Naive B cell (primary cell): Measurements from ENCODE around the gene ATP5F1D. TPM values are rescaled to one million over a fixed set of nuclear protein-coding genes. Genes with fewer than 3 reads are reported as not detected.

Source experiments
- ATAC-seq, 2 donors: fragments of 150-1000 bp; cut with Tn5 transposase; 2 replicates each; pipeline ENCODE4 v1.10.0; 2021; ENCODE audit warnings: low read depth in 2 of 2, mild to moderate bottlenecking in 2 of 2, moderate library complexity in 2 of 2
- DNase-seq: peaks from one replicate; pipeline ENCODE4 v3.0.0; 2022
- H3K27ac Mint-ChIP-seq, 6 donors: one replicate each; pipeline ENCODE4 v1.8.0; 2020 to 2022; ENCODE audit warnings: mild to moderate bottlenecking in 6 of 6, mixed read lengths in 6 of 6, moderate library complexity in 5 of 6, inconsistent platforms in 2 of 6
- H3K27me3 Mint-ChIP-seq, 3 donors: one replicate each; pipeline ENCODE4 v1.8.0; 2021 to 2022; ENCODE audit warnings: mixed read lengths in 3 of 3, mild to moderate bottlenecking in 1 of 3
- H3K36me3 Mint-ChIP-seq, 2 donors: one replicate each; pipeline ENCODE4 v1.8.0; 2020 to 2022; ENCODE audit warnings: mixed read lengths in 2 of 2, inconsistent platforms in 1 of 2, mild to moderate bottlenecking in 1 of 2
- H3K4me1 Mint-ChIP-seq, 3 donors: one replicate each; pipeline ENCODE4 v1.8.0; 2020 to 2022; ENCODE audit warnings: mixed read lengths in 3 of 3, inconsistent platforms in 1 of 3, mild to moderate bottlenecking in 1 of 3, moderate library complexity in 1 of 3
- H3K4me3 Mint-ChIP-seq, 8 donors: one replicate each; pipeline ENCODE4 v1.8.0; 2020 to 2022; ENCODE audit warnings: mild to moderate bottlenecking in 8 of 8, mixed read lengths in 8 of 8, moderate library complexity in 8 of 8, inconsistent platforms in 2 of 8
- H3K9me3 Mint-ChIP-seq, 7 donors: one replicate each; pipeline ENCODE4 v1.8.0; 2020 to 2022; ENCODE audit warnings: mixed read lengths in 7 of 7, mild to moderate bottlenecking in 5 of 7, inconsistent platforms in 2 of 7, moderate library complexity in 1 of 7
- polyA plus RNA-seq, 6 donors: library from polyadenylated mRNA; unstranded; fragments of 300-500 nt; fragmentation: Illumina TruSeq; gene quantifications; one replicate each; pipeline ENCODE4 v1.2.3, GENCODE V29; 2021; ENCODE audit warnings: low read depth in 6 of 6

The ATP5F1D gene
- polyA plus RNA-seq, 6 donors from 2014 or later: 132 to 222 (median 199) TPM

GRCh38 chr19:1279782-1280341, 38.3 kb downstream of the ATP5F1D start:
- DNase-seq: peak; percentile 79
- ATAC-seq: no peak
- Mint-ChIP-seq H3K4me1 (peaks cover 24 to 41% (median 33%) of the 10 kb centered on the region in 3 donors), H3K9me3 (no peaks in the 10 kb centered on the region), H3K4me3 (peak overlapping the region in 6 of 8 donors; percentile 32 to 83 (median 70)), H3K36me3 (no peaks in the 10 kb centered on the region), H3K27ac (peak overlapping the region; percentile 62 to 86 (median 70)), H3K27me3 (peaks cover 8 to 22% (median 10%) of the 10 kb centered on the region in 3 donors)

GRCh38 chr19:1280636-1281568, 39.4 kb downstream of the ATP5F1D start:
- ATAC-seq: no peak
- peak overlapping the region in 1 of 6 donors; percentile 49 for H3K27ac Mint-ChIP-seq
- DNase-seq: no peak
- no peaks in the 10 kb centered on the region for H3K36me3 Mint-ChIP-seq
- peaks cover 28 to 41% (median 30%) of the 10 kb centered on the region in 3 donors for H3K4me1 Mint-ChIP-seq
- H3K4me3 Mint-ChIP-seq: no peak overlapping the region
- no peaks in the 10 kb centered on the region for H3K9me3 Mint-ChIP-seq
- H3K27me3 Mint-ChIP-seq: peaks cover 11 to 28% (median 14%) of the 10 kb centered on the region in 3 donors

GRCh38 chr19:1281569-1282287, 40.2 kb downstream of the ATP5F1D start:
- H3K9me3 Mint-ChIP-seq: no peaks in the 10 kb centered on the region
- H3K27ac Mint-ChIP-seq: peak overlapping the region in 1 of 6 donors; percentile 28
- peaks cover 11 to 33% (median 20%) of the 10 kb centered on the region in 3 donors for H3K27me3 Mint-ChIP-seq
- ATAC-seq: no peak
- H3K4me1 Mint-ChIP-seq: peaks cover 23 to 37% (median 31%) of the 10 kb centered on the region in 3 donors
- no peaks in the 10 kb centered on the region for H3K36me3 Mint-ChIP-seq
- no peak overlapping the region for H3K4me3 Mint-ChIP-seq
- no peak for DNase-seq

- no peak for ATAC-seq
- H3K4me3 Mint-ChIP-seq: no peak overlapping the region
- DNase-seq: no peak
- peaks cover 11 to 40% (median 21%) of the 10 kb centered on the region in 3 donors for H3K27me3 Mint-ChIP-seq
- no peak overlapping the region for H3K27ac Mint-ChIP-seq
- no peaks in the 10 kb centered on the region for H3K36me3 Mint-ChIP-seq
- H3K4me1 Mint-ChIP-seq: peaks cover 20 to 34% (median 28%) of the 10 kb centered on the region in 3 donors
- no peaks in the 10 kb centered on the region for H3K9me3 Mint-ChIP-seq
Observed at GRCh38 chr19:1282588-1283206, 41.1 kb downstream of the ATP5F1D start.

GRCh38 chr19:1283207-1283916, 41.8 kb downstream of the ATP5F1D start:
- no peak for ATAC-seq
- DNase-seq: no peak
- peak overlapping the region in 1 of 8 donors; percentile 51 for H3K4me3 Mint-ChIP-seq
- H3K4me1 Mint-ChIP-seq: peaks cover 14 to 28% (median 28%) of the 10 kb centered on the region in 3 donors
- H3K9me3 Mint-ChIP-seq: no peaks in the 10 kb centered on the region
- H3K36me3 Mint-ChIP-seq: no peaks in the 10 kb centered on the region
- peaks cover 11 to 46% (median 21%) of the 10 kb centered on the region in 3 donors for H3K27me3 Mint-ChIP-seq
- no peak overlapping the region for H3K27ac Mint-ChIP-seq

GRCh38 chr19:1283917-1284292, 42.4 kb downstream of the ATP5F1D start:
- Mint-ChIP-seq H3K27ac (no peak overlapping the region), H3K36me3 (no peaks in the 10 kb centered on the region), H3K27me3 (peaks cover 12 to 50% (median 22%) of the 10 kb centered on the region in 3 donors), H3K9me3 (no peaks in the 10 kb centered on the region), H3K4me3 (peak overlapping the region in 5 of 8 donors; percentile 29 to 82 (median 61)), H3K4me1 (peaks cover 14 to 28% (median 26%) of the 10 kb centered on the region in 3 donors)
- no peak for DNase-seq
- ATAC-seq: no peak

GRCh38 chr19:1284293-1284978, 42.9 kb downstream of the ATP5F1D start:
- DNase-seq (no peak), ATAC-seq (no peak)
- H3K27ac Mint-ChIP-seq: no peak overlapping the region
- H3K36me3 Mint-ChIP-seq: no peaks in the 10 kb centered on the region
- H3K9me3 Mint-ChIP-seq: no peaks in the 10 kb centered on the region
- peaks cover 16 to 56% (median 27%) of the 10 kb centered on the region in 3 donors for H3K27me3 Mint-ChIP-seq
- H3K4me1 Mint-ChIP-seq: peaks cover 14 to 28% (median 21%) of the 10 kb centered on the region in 3 donors
- peak overlapping the region in 7 of 8 donors; percentile 4 to 82 (median 68) for H3K4me3 Mint-ChIP-seq

- ATAC-seq: no peak
- H3K27ac Mint-ChIP-seq: peak overlapping the region in 1 of 6 donors; percentile 15
- H3K9me3 Mint-ChIP-seq: no peaks in the 10 kb centered on the region
- peaks cover 16 to 63% (median 33%) of the 10 kb centered on the region in 3 donors for H3K27me3 Mint-ChIP-seq
- H3K36me3 Mint-ChIP-seq: no peaks in the 10 kb centered on the region
- H3K4me3 Mint-ChIP-seq: peak overlapping the region; percentile 4 to 75 (median 64)
- DNase-seq: no peak
- H3K4me1 Mint-ChIP-seq: peaks cover 11 to 21% (median 13%) of the 10 kb centered on the region in 3 donors
Observed at GRCh38 chr19:1284979-1285736, 43.6 kb downstream of the ATP5F1D start.

GRCh38 chr19:1285737-1286360, 44.3 kb downstream of the ATP5F1D start, which contains the start of gene EFNA2:
TSS of gene EFNA2 (plus strand) at chr19:1285873. CDS start at chr19:1286169, 296 bp downstream.
- Mint-ChIP-seq H3K4me1 (peaks cover 11 to 17% (median 11%) of the 10 kb centered on the region in 3 donors), H3K4me3 (peak within 1 kb of the TSS; percentile 4 to 82 (median 72)), H3K27me3 (peaks cover 16 to 64% (median 33%) of the 10 kb centered on the region in 3 donors), H3K9me3 (no peaks in the 10 kb centered on the region), H3K36me3 (no peaks in the 10 kb centered on the region), H3K27ac (peak within 1 kb of the TSS in 2 of 6 donors; percentile 15 to 54)
- ATAC-seq (peak; percentile 11 to 23), DNase-seq (no peak)

GRCh38 chr19:1286487-1287353, 45.2 kb downstream of the ATP5F1D start:
- Mint-ChIP-seq H3K4me3 (peak overlapping the region in 6 of 8 donors; percentile 35 to 82 (median 72)), H3K36me3 (no peaks in the 10 kb centered on the region), H3K27me3 (peaks cover 16 to 62% (median 33%) of the 10 kb centered on the region in 3 donors), H3K27ac (peak overlapping the region in 1 of 6 donors; percentile 54), H3K4me1 (peaks cover 7 to 14% (median 9%) of the 10 kb centered on the region in 3 donors), H3K9me3 (no peaks in the 10 kb centered on the region)
- ATAC-seq (no peak), DNase-seq (no peak)
